ENCODE results near the gene GPR26.

GRCh38 chr10:123649676-123650075 lies 16.5 kb upstream of the GPR26 start:
- TF ChIP-seq POLR2A (IDR thresholded peaks at IDR 0.05): no peak
- TF ChIP-seq, protein P1, sequence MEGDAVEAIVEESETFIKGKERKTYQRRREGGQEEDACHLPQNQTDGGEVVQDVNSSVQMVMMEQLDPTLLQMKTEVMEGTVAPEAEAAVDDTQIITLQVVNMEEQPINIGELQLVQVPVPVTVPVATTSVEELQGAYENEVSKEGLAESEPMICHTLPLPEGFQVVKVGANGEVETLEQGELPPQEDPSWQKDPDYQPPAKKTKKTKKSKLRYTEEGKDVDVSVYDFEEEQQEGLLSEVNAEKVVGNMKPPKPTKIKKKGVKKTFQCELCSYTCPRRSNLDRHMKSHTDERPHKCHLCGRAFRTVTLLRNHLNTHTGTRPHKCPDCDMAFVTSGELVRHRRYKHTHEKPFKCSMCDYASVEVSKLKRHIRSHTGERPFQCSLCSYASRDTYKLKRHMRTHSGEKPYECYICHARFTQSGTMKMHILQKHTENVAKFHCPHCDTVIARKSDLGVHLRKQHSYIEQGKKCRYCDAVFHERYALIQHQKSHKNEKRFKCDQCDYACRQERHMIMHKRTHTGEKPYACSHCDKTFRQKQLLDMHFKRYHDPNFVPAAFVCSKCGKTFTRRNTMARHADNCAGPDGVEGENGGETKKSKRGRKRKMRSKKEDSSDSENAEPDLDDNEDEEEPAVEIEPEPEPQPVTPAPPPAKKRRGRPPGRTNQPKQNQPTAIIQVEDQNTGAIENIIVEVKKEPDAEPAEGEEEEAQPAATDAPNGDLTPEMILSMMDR (IDR thresholded peaks at IDR 0.05): no peak

All from suprapubic skin (tissue), 3 donors.